Urinary bladder (tissue), 4 donors: ENCODE data around the gene SCAPER. TPM values are rescaled to one million over a fixed set of nuclear protein-coding genes. Genes with fewer than 3 reads are reported as not detected.
"Not testable (repeated sequence)": the region's sequence is repeated elsewhere in the genome, so short reads cannot be mapped to it uniquely, and the experiment has no call there.

Experiments
- DNase-seq: peaks from one replicate; pipeline ENCODE4 v3.0.0-alpha.2; 2015; ENCODE audit errors: extremely low spot score
- H3K27ac ChIP-seq: one replicate; pipeline ENCODE4 v1.5.1; 2013; ENCODE audit warnings: low read depth, mild to moderate bottlenecking, moderate library complexity
- H3K36me3 ChIP-seq: one replicate; pipeline ENCODE4 v1.6.1; 2013; ENCODE audit warnings: mild to moderate bottlenecking, moderate library complexity; ENCODE audit not compliant: insufficient read depth
- H3K4me1 ChIP-seq: one replicate; pipeline ENCODE4 v1.6.1; 2013; ENCODE audit warnings: mild to moderate bottlenecking, moderate library complexity; ENCODE audit not compliant: insufficient read depth
- H3K4me3 ChIP-seq: one replicate; pipeline ENCODE4 v1.5.1; 2013; ENCODE audit warnings: low read depth, low read length
- WGBS: extraction: QIAGEN DNeasy Blood & Tissue Kit; methylation state at CpG from one replicate; pipeline ENCODE4 v1.1.7; 2013; 5-methylcytosine and 5-hydroxymethylcytosine counted together
- polyA plus RNA-seq: library from polyadenylated mRNA; stranded (reverse); fragments of 200-250 nt; gene quantifications from one replicate; pipeline ENCODE4 v1.2.3, GENCODE V29; 2013
- small RNA-seq: library from RNA; depleted of rRNA; stranded (forward); fragments of <200 nt; gene quantifications from one replicate; pipeline ENCODE3, GENCODE V24; 2014
- total RNA-seq: library from RNA; depleted of rRNA; stranded (reverse); fragments of >200 nt; gene quantifications from one replicate; pipeline ENCODE4 v1.2.3, GENCODE V29; 2014
- donor health status: healthy with polysubstance abuse.
- donor health status: healthy.

SCAPER gene
- total and polyA plus RNA-seq, 2 donors = 15.1 to 38.3 TPM

DNA sequence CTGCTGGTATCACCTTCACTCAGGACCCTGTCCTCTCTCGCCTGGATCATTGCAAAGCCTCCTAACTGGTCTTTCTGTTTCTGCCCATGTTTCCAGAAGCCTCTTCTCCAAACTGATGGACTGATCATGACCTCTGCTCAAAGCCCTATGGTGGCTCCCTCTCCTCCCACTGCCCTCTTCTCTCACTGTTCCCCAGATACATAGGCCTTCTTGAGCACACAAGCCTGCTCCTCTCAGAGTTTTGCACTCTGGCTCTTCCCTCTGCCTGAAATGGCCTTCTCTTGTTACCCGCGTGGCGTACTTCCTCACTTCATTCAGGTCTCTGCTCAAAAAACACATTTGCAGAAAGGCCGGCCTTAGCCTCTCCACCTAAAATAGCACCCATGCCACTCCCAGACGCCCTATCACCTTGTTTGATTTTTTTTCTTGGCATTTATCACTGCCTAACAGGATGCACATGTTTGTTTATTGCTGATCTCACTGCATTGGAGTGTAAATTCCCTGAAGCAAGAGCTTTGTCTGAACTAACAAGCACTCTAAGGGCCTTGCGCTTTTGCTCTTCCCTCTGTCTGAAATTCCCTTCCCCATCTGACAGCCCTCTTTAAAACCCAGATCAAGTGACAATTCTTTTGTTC, 592.5 kb downstream of the SCAPER start:
- H3K36me3 ChIP-seq = no peaks in the 10 kb centered on the region
- H3K4me1 ChIP-seq = no peaks in the 10 kb centered on the region
- no peak overlapping the region for H3K4me3 ChIP-seq
- DNase-seq = no peak
- WGBS = 73% methylated on average over 7 of the region's 7 CpGs
- peak overlapping the region; percentile 33 for H3K27ac ChIP-seq

DNA sequence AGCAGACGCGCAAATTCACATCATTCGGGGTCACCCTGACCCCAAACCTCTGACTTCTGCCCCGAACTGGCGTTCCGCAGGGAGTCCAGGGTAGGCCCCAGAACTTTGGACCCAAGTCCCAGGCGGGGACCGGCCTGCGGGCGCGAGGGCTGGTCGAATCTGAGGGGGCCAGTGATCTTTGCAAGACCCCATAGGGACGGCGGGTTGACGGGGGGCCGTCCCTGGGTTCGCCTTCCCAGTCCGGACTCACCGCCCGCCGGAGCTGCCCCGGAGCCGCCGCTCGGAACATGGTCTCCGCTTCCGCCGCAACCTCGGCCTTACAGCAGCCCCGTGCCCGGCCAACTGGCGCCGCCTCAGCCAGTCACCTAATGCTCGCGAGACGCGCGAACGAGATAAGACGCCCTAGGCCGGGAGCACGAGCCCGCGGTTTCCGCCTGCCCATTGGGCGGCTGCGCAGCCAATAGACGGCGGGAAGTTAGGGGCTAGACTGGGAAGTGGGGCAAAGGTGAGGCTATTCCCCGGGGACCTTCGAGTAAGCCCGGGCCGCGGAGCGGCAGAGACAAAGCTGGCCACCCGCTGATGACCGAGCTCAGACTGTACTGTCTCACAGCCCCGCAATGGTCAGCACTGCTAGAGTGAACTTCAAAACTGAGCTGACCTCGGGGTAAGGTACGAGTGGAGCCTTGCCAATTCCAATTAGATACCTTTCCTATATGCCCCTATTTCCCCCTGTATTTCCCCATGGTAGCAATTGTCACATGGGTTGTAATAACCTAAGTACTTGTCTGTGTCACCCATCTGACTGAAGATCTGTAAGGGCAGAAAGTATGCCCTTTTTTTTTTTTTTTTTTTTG, 593.8 kb downstream of the SCAPER start, which contains the start of gene ETFA:
Gene ETFA (minus strand): TSS at position 370 of the 854 bp plus-strand sequence. CDS start 81 bp downstream, at position 289.
- peak within 1 kb of the TSS; percentile 71 for H3K27ac ChIP-seq
- WGBS = under 1% methylated on average over 60 of the region's 60 CpGs
- H3K36me3 ChIP-seq = no peaks in the 10 kb centered on the region
- no peaks in the 10 kb centered on the region for H3K4me1 ChIP-seq
- peak within 1 kb of the TSS; percentile 76 for H3K4me3 ChIP-seq
- DNase-seq = peak; percentile 83

GRCh38 chr15:76310475-76311099, 594.6 kb downstream of the SCAPER start:
- under 1% methylated on average over 16 of the region's 16 CpGs for WGBS
- no peaks in the 10 kb centered on the region for H3K4me1 ChIP-seq
- no peak for DNase-seq
- peak overlapping the region; percentile 76 for H3K4me3 ChIP-seq
- peak overlapping the region; percentile 71 for H3K27ac ChIP-seq
- no peaks in the 10 kb centered on the region for H3K36me3 ChIP-seq

- H3K27ac ChIP-seq = no peak overlapping the region
- no peak for DNase-seq
- WGBS = 86% methylated on average over 13 of the region's 13 CpGs
- H3K4me1 ChIP-seq = no peaks in the 10 kb centered on the region
- H3K36me3 ChIP-seq = no peaks in the 10 kb centered on the region
- H3K4me3 ChIP-seq = no peak overlapping the region
Observed at GRCh38 chr15:76309601-76310330, 595.4 kb downstream of the SCAPER start.

- WGBS = 96% methylated on average over 1 of the region's 1 CpG
- no peak overlapping the region for H3K4me3 ChIP-seq
- H3K36me3 ChIP-seq = no peaks in the 10 kb centered on the region
- no peak overlapping the region for H3K27ac ChIP-seq
- no peak for DNase-seq
- H3K4me1 ChIP-seq = no peaks in the 10 kb centered on the region
Observed at GRCh38 chr15:76303909-76304308, 601.2 kb downstream of the SCAPER start.

DNA sequence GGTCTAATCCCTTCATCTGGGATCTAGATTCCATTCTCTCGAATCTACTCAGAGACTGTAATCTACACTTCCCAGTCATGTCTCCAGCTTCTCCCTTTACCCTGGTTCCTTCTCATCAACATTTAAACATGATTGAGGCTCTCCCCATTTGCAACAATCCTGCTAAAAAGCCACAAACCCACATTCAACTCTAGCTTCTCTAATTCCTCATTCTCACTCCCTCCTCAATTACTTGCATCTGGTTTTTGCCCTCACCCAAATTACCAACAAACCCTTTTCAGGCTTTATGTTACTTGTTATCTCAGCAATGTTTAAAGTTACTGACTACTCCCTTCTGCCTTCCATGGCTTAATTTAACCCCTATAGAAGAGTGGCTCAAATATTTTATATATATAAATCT, 605.4 kb downstream of the SCAPER start:
- Histone ChIP-seq H3K36me3 (no peaks in the 10 kb centered on the region), H3K4me3 (no peak overlapping the region), H3K27ac (no peak overlapping the region), H3K4me1 (no peaks in the 10 kb centered on the region)
- no peak for DNase-seq
- WGBS = 71% methylated on average over 1 of the region's 1 CpG

- no peak for DNase-seq
- no peak overlapping the region for H3K27ac ChIP-seq
Observed at GRCh38 chr15:76298986-76299385, 606.2 kb downstream of the SCAPER start.

DNA sequence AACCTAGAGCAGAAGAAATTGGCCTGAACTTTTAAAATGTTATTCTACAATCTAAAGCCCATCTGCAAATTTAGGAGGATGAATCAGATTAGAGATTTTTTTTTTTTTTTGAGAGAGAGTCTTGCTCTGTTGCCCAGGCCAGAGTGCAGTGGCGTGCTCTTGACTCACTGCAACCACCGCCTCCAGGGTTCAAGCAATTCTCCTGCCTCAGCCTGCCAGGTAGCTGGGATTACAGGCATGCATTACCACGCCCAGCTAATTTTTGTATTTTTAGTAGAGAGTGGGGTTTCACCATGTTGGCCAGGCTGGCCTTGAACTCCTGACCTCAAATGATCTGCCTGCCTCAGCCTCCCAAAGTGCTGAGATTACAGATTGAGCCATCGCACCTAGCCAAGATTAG, 607.2 kb downstream of the SCAPER start:
- DNase-seq, H3K36me3 ChIP-seq, H3K4me3 ChIP-seq, H3K4me1 ChIP-seq, H3K27ac ChIP-seq: not testable (repeated sequence)
- WGBS = over 99% methylated on average over 4 of the region's 4 CpGs

More at GRCh38 chr15:76298986-76299385, 606.2 kb downstream of the SCAPER start:
- WGBS = 83% methylated on average over 3 of the region's 3 CpGs
- H3K36me3 ChIP-seq = no peaks in the 10 kb centered on the region
- H3K4me3 ChIP-seq = no peak overlapping the region
- H3K4me1 ChIP-seq = no peaks in the 10 kb centered on the region

Small RNAs within 50 kb of the gene (small RNA-seq; reads per million reads assigned to genes)
- not detected for gene AC090751.1
- gene MIR3713 = not detected

Other genes starting within 250 kb of the SCAPER start
- gene RCN2, start 26.4 kb upstream of the SCAPER start, total RNA-seq = 108 TPM
- gene RCN2, start 26.4 kb upstream of the SCAPER start, polyA plus RNA-seq = 42.9 TPM
- 1.2 TPM for gene PSTPIP1, start 89.8 kb upstream of the SCAPER start, total RNA-seq
- 4.5 TPM for gene PSTPIP1, start 89.8 kb upstream of the SCAPER start, polyA plus RNA-seq
- 192 TPM for gene TSPAN3, start 165.8 kb upstream of the SCAPER start, total RNA-seq
- gene TSPAN3, start 165.8 kb upstream of the SCAPER start, polyA plus RNA-seq = 160 TPM